Forelimb muscle (tissue), 1 donor: ENCODE results near the gene C2CD2L. TPM values are rescaled to one million over a fixed set of nuclear protein-coding genes. Genes with fewer than 3 reads are reported as not detected.
"Not testable (repeated sequence)": the region's sequence is repeated elsewhere in the genome, so short reads cannot be mapped to it uniquely, and the experiment has no call there.

ENCODE experiments used
- DNase-seq: peaks from one replicate; pipeline ENCODE4 v3.0.0-alpha.2; 2013; ENCODE audit warnings: low read depth
- polyA plus RNA-seq: library from polyadenylated mRNA; unstranded; fragments of 120-200 nt; gene quantifications from one replicate; pipeline ENCODE4 v1.2.1, GENCODE V29; 2013; ENCODE audit not compliant: insufficient read length

The C2CD2L gene
- polyA plus RNA-seq, 1 donor = 6.5 TPM

GRCh38 chr11:119115484-119116234 is 8.5 kb downstream of the C2CD2L start:
- DNase-seq = no peak

GRCh38 chr11:119116235-119116594 is 9.1 kb downstream of the C2CD2L start:
- no peak for DNase-seq

GRCh38 chr11:119116601-119117000 is 9.5 kb downstream of the C2CD2L start:
- DNase-seq = no peak

- DNase-seq = no peak
Measured at GRCh38 chr11:119117004-119117706, 10.0 kb downstream of the C2CD2L start.

GRCh38 chr11:119118227-119118626 is 11.1 kb downstream of the C2CD2L start:
- no peak for DNase-seq

GRCh38 chr11:119118946-119119345 is 11.8 kb downstream of the C2CD2L start:
- no peak for DNase-seq

GRCh38 chr11:119120639-119121007 is 13.5 kb downstream of the C2CD2L start:
- no peak for DNase-seq

- peak; percentile 97 for DNase-seq
Measured at GRCh38 chr11:119121008-119121810, 14.1 kb downstream of the C2CD2L start, which contains the start of gene HINFP. Gene HINFP, plus strand, starts transcription at chr11:119121580. Its CDS starts 5,365 bp downstream, at chr11:119126945.

GRCh38 chr11:119121811-119122124 is 14.6 kb downstream of the C2CD2L start:
- DNase-seq = no peak

- DNase-seq = no peak
Measured at GRCh38 chr11:119125821-119126220, 18.7 kb downstream of the C2CD2L start.

- DNase-seq = no peak
Measured at GRCh38 chr11:119126675-119127268, 19.6 kb downstream of the C2CD2L start.

GRCh38 chr11:119130662-119131061 is 23.5 kb downstream of the C2CD2L start:
- DNase-seq = no peak

- DNase-seq = no peak
Measured at GRCh38 chr11:119134389-119134978, 27.3 kb downstream of the C2CD2L start.

- DNase-seq = not testable (repeated sequence)
Measured at GRCh38 chr11:119139276-119139675, 32.1 kb downstream of the C2CD2L start.

GRCh38 chr11:119144825-119145486 is 37.8 kb downstream of the C2CD2L start:
- DNase-seq = no peak

- no peak for DNase-seq
Measured at GRCh38 chr11:119145551-119145950, 38.4 kb downstream of the C2CD2L start.

GRCh38 chr11:119147604-119148333 is 40.6 kb downstream of the C2CD2L start:
- no peak for DNase-seq

- DNase-seq = no peak
Measured at GRCh38 chr11:119148720-119149017, 41.5 kb downstream of the C2CD2L start.

- DNase-seq = no peak
Measured at GRCh38 chr11:119149018-119149785, 42.1 kb downstream of the C2CD2L start, which contains the start of gene ABCG4. Gene ABCG4, plus strand, starts transcription at chr11:119149052. Its CDS starts 914 bp downstream, at chr11:119149966.

GRCh38 chr11:119149786-119150275 is 42.7 kb downstream of the C2CD2L start:
- no peak for DNase-seq
